GM10266 (cell line): ENCODE results near the gene LIPG.

Experiments used
- DNase-seq: peaks from one replicate; pipeline ENCODE4 v3.0.0; 2012; ENCODE audit errors: extremely low spot score
- CTCF ChIP-seq: IDR thresholded peaks from 2 replicates; pipeline ENCODE4 v1.5.1; 2012; ENCODE audit warnings: mild to moderate bottlenecking, low read depth; ENCODE audit not compliant: control insufficient read depth, insufficient read depth; ENCODE audit errors: missing control alignments

The LIPG gene

GRCh38 chr18:49621301-49621700 is 59.4 kb downstream of the LIPG start:
- TF ChIP-seq CTCF, result no peak
- DNase-seq, result no peak

DNA sequence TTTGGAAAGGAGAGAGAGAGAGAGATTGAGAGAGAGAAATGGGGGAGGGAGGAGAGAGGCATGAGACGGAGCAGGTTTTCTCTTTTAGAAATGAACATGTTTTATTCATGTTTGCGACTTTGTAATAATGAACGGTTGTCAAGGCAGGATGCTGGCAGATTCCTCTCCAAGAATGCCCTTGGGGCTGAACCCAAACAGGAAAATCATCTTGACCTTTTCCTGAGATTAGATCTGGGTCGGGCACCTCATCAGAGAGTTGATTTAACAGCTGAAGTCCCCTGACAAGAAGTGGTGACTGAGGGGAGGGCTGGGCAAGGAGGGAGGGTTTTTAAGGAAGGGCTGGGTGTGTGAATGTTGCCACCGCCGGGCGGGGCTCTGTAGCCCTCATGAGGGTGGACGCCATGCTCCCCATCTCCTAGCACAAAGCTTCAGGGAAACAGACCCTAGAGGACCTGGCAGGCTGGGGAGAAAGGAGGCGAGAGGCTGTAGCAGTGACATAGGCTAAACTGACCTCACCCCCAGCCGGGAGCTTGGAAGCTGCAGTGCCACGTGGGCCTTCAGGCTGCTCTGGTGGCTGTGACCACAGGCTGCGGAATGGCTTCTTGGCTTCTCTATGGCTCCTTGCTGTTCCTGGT is 60.0 kb downstream of the LIPG start:
- no peak for DNase-seq
- no peak for TF ChIP-seq CTCF

- DNase-seq, result no peak
- no peak for TF ChIP-seq CTCF
These were observed 61.7 kb downstream of the LIPG start for GRCh38 chr18:49623571-49623970.

- TF ChIP-seq CTCF, result no peak
- DNase-seq, result no peak
These were observed 63.3 kb downstream of the LIPG start for GRCh38 chr18:49625021-49625691.

DNA sequence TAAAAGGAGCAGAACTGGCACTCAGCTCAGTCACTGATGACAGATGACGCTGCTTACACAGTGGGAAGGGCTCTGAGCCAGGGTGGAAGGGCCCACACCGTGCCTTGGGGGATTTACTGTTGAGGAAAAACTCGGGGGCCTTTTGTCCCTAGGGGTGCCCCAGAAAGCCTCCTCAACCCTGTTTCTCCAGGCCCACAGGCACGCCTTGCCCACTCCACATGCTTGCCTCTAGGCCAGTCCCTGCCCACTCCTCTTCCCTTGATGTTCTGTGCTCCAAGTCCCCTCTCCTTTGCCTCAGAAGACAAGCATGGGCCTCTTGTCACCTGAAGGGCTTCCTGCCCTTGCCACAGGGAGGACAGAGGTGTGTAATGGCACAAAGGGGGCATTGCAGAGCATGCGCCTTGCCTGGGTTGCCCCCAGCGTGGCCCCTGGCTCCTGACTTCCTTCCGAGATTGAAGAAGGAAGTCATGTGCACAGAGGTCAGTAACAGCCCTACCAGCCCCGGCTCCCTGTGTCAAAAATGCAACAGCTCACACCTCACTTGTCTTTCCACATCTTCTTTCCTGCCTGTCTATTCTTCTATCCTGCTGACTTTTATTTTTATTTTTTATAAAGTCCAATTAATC is 65.1 kb downstream of the LIPG start:
- no peak for TF ChIP-seq CTCF

DNA sequence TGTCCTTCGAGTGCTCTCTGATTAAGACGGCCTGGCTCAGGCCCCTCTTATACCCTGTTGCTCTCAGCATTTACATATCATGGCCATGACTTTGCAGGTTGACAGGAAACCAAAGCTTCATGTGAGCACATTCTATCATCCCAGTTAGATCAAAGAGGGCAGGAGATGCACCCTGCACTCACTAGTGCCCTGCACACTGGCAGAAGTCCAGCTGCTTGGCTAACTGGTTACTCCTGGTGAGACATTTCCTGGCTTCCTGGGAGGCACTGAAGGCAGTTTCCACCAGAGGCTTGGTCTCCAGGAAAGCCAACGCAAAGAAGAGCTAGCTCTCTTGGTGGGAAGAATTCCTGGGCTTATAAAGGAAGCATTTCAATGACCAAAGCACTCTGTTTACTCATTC is 66.3 kb downstream of the LIPG start:
- DNase-seq, result no peak
- no peak for TF ChIP-seq CTCF

More for the DNA sequence above, 65.1 kb downstream of the LIPG start:
- DNase-seq, result no peak
